K562 (cell line): ENCODE results near the gene HEBP1. TPM values are rescaled to one million over a fixed set of nuclear protein-coding genes. Genes with fewer than 3 reads are reported as not detected.

Experiments
- CC2D1A ChIP-seq: fragments of 450-650 bp; IDR thresholded peaks from 2 replicates; pipeline ENCODE4 v1.6.1; 2017; ENCODE audit warnings: mild to moderate bottlenecking
- CCAR2 ChIP-seq: fragments of 200-400 bp; formaldehyde crosslinking; IDR thresholded peaks from 2 replicates; pipeline ENCODE4 v1.6.1; 2017; ENCODE audit warnings: mild to moderate bottlenecking, low read depth, low read length
- CHD2 ChIP-seq: IDR thresholded peaks from 2 replicates; pipeline ENCODE4 v1.6.1; 2011; ENCODE audit warnings: low read depth, low read length
- CREB1 ChIP-seq, 2 experiments: sonication (generic) in 1 of 2; formaldehyde crosslinking in 1 of 2; IDR thresholded peaks; 2 replicates each; pipeline versions ENCODE4 v1.6.1 to v1.8.0; 2012 to 2022; ENCODE audit warnings: inconsistent platforms in 1 of 2, mild to moderate bottlenecking in 1 of 2, missing genetic modification reagents in 1 of 2, moderate library complexity in 1 of 2
- EP300 ChIP-seq: IDR thresholded peaks from 2 replicates; pipeline ENCODE4 v1.6.1; 2012; ENCODE audit warnings: low read length, improper control_type of control experiment
- MAFG ChIP-seq: fragments of 450-650 bp; conservative IDR thresholded peaks from 2 replicates; pipeline ENCODE4 v1.6.1; 2016; ENCODE audit warnings: missing genetic modification characterization, missing compliant biosample characterization
- MED1 ChIP-seq: sonication (generic); formaldehyde crosslinking; IDR thresholded peaks from 2 replicates; pipeline ENCODE4 v1.8.1; 2023; ENCODE audit warnings: missing genetic modification reagents, borderline replicate concordance
- POLR2A ChIP-seq: fragments of 450-650 bp; conservative IDR thresholded peaks from 2 replicates; pipeline ENCODE4 v1.6.1; 2016
- TAF7 ChIP-seq: fragments of 450-650 bp; IDR thresholded peaks from 2 replicates; pipeline ENCODE4 v1.6.1; 2016; ENCODE audit warnings: missing genetic modification characterization, missing compliant biosample characterization
- TFE3 ChIP-seq: fragments of 450-650 bp; formaldehyde crosslinking; IDR thresholded peaks from 2 replicates; pipeline ENCODE4 v1.4.0; 2020; ENCODE audit warnings: mild to moderate bottlenecking, mixed read lengths
- THAP7 ChIP-seq: fragments of 250-450 bp; sonication (Bioruptor Pico); IDR thresholded peaks from 2 replicates; pipeline ENCODE4 v1.5.0; 2021
- ZFP30 ChIP-seq: fragments of 250-450 bp; sonication (Bioruptor Pico); IDR thresholded peaks from 2 replicates; pipeline ENCODE4 v1.8.0; 2022; ENCODE audit warnings: moderate library complexity, mild to moderate bottlenecking, inconsistent platforms, borderline replicate concordance
- ZNF217 ChIP-seq: sonication (generic); formaldehyde crosslinking; IDR thresholded peaks from 2 replicates; pipeline ENCODE4 v1.8.0; 2022; ENCODE audit warnings: mild to moderate bottlenecking, missing genetic modification reagents
- ZNF263 ChIP-seq: sonication (generic); formaldehyde crosslinking; IDR thresholded peaks from 2 replicates; pipeline ENCODE4 v1.8.0; 2022; ENCODE audit warnings: mild to moderate bottlenecking, missing genetic modification reagents, borderline replicate concordance
- ZNF507 ChIP-seq: conservative IDR thresholded peaks from 2 replicates; pipeline ENCODE4 v1.6.1; 2017; ENCODE audit warnings: missing genetic modification characterization, missing compliant biosample characterization
- ZNF57 ChIP-seq: fragments of 450-650 bp; formaldehyde crosslinking; IDR thresholded peaks from 2 replicates; pipeline ENCODE4 v1.4.0; 2020; ENCODE audit warnings: mild to moderate bottlenecking, moderate library complexity
- ZNF699 ChIP-seq: fragments of 250-450 bp; sonication (Bioruptor Pico); IDR thresholded peaks from 2 replicates; pipeline ENCODE4 v1.8.0; 2021; ENCODE audit warnings: mild to moderate bottlenecking, moderate library complexity; ENCODE audit not compliant: insufficient replicate concordance
- polyA plus RNA-seq, 8 experiments: library from polyadenylated mRNA; depleted of rRNA in 4 of 8; stranded (reverse) in 5 of 8; unstranded in 3 of 8; fragments of >200 nt; fragmentation: Nextera tagmentation in 2 of 8; fragmentation: Illumina TruSeq in 1 of 8; extraction: Ambion mirVana in 2 of 8; extraction: Trizol in 1 of 8; gene quantifications; 2 replicates each; pipeline versions ENCODE4 v1.2.1 to v1.2.3, GENCODE V29; 2011 to 2014; ENCODE audit warnings: inconsistent platforms in 1 of 8, missing spikeins in 1 of 8
- total RNA-seq, 7 experiments: library from RNA; depleted of rRNA in 6 of 7; stranded (reverse); fragments of >200 nt in 6 of 7; fragmentation: Illumina TruSeq in 2 of 7; extraction: Trizol in 2 of 7; gene quantifications; 2 replicates each; pipeline versions ENCODE4 v1.2.1 to v1.2.3, GENCODE V29; 2011 to 2021; ENCODE audit warnings: low replicate concordance in 1 of 7
- TF ChIP-seq, protein P1 (sequence below), 2 experiments: fragments of 450-650 bp in 1 of 2; sonication (generic) in 1 of 2; formaldehyde crosslinking; conservative IDR thresholded peaks; 2 replicates each; pipeline versions ENCODE4 v1.4.0 to v1.8.1; 2020 to 2022; ENCODE audit warnings: mild to moderate bottlenecking in 1 of 2, missing genetic modification reagents in 1 of 2
- TF ChIP-seq, protein P2 (sequence below): IDR thresholded peaks from 2 replicates; pipeline ENCODE4 v1.6.1; 2012; ENCODE audit warnings: low read depth, low read length, improper control_type of control experiment, borderline replicate concordance

Gene HEBP1
- total and polyA plus RNA-seq, 9 of the 15 experiments (the other 6 are each of a cell fraction or from before 2014, with no cell fraction given), result 1.1 to 10.1 (median 2.4) TPM

DNA sequence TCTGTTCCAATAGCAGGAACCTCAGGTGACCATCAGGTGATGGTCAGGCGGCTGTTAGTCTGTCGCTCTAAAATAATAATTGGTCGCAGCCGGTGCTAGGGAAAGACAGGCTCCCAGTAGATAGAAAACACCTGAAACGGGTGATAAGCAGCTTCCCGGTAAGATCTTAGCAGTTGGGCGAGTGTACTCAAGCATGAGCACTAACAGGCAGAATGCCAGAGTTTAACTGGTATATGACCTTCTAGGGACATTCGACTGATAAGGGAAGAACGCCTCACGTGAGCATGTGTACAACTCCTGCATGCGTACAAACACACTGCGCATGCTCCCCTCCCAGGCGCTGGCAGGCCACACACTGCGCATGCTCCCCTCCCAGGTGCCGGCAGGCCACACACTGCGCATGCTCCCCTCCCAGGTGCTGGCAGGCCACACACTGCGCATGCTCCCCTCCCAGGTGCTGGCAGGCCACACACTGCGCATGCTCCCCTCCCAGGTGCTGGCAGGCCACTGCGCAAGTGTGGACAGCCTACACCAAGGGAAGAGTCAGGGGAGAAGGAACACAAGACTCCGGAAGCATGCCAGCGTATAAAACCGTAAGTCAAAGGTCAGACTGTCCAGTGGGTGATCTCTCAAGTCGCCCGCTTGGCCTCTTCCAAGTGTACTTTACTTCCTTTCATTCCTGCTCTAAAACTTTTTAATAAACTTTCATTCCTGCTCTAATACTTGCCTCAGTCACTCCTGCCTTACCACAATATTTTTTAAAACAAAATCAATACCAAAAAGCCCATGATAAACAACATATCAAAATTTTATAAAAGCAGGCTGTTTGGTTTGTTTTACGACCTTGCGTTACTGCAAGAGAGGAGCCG, 72.6 kb downstream of the HEBP1 start (continued):
- peak; percentile 54 for TF ChIP-seq EP300
- TF ChIP-seq CC2D1A, result no peak
- TF ChIP-seq MED1 (CRISPR knock-in tag), result no peak
- TF ChIP-seq POLR2A, result peak; percentile 89
- TF ChIP-seq ZFP30 (CRISPR knock-in tag), result no peak
- no peak for TF ChIP-seq ZNF507
- no peak; the same call in 1 of the 2 replicates for TF ChIP-seq CREB1 (IDR thresholded peaks at IDR 0.05)
- no peak for TF ChIP-seq CREB1 (CRISPR knock-in tag; IDR thresholded peaks at IDR 0.05)
- no peak for TF ChIP-seq THAP7 (CRISPR knock-in tag)
- no peak for TF ChIP-seq MAFG
- no peak for TF ChIP-seq TAF7 (tag)
- no peak for TF ChIP-seq CHD2
- no peak for TF ChIP-seq TFE3 (CRISPR knock-in tag)
- no peak for TF ChIP-seq ZNF263 (CRISPR knock-in tag)
- TF ChIP-seq, protein P1, sequence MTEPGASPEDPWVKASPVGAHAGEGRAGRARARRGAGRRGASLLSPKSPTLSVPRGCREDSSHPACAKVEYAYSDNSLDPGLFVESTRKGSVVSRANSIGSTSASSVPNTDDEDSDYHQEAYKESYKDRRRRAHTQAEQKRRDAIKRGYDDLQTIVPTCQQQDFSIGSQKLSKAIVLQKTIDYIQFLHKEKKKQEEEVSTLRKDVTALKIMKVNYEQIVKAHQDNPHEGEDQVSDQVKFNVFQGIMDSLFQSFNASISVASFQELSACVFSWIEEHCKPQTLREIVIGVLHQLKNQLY (CRISPR knock-in tag; conservative IDR thresholded peaks at IDR 0.05), result no peak
- no peak for TF ChIP-seq ZNF699 (CRISPR knock-in tag)
- TF ChIP-seq, protein P2, sequence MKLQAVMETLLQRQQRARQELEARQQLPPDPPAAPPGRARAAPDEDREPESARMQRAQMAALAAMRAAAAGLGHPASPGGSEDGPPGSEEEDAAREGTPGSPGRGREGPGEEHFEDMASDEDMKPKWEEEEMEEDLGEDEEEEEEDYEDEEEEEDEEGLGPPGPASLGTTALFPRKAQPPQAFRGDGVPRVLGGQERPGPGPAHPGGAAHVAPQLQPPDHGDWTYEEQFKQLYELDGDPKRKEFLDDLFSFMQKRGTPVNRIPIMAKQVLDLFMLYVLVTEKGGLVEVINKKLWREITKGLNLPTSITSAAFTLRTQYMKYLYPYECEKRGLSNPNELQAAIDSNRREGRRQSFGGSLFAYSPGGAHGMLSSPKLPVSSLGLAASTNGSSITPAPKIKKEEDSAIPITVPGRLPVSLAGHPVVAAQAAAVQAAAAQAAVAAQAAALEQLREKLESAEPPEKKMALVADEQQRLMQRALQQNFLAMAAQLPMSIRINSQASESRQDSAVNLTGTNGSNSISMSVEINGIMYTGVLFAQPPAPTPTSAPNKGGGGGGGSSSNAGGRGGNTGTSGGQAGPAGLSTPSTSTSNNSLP, result no peak
- no peak for TF ChIP-seq ZNF217 (CRISPR knock-in tag)
- no peak for TF ChIP-seq ZNF57 (CRISPR knock-in tag)
- TF ChIP-seq CCAR2, result no peak
